GM10266 (cell line): ENCODE measurements around the gene SLC39A11.
"Not testable (repeated sequence)": the region's sequence is repeated elsewhere in the genome, so short reads cannot be mapped to it uniquely, and the experiment has no call there.

ENCODE experiments used
- DNase-seq: peaks from one replicate; pipeline ENCODE4 v3.0.0; 2012; ENCODE audit errors: extremely low spot score
- CTCF ChIP-seq: IDR thresholded peaks from 2 replicates; pipeline ENCODE4 v1.5.1; 2012; ENCODE audit warnings: mild to moderate bottlenecking, low read depth; ENCODE audit not compliant: control insufficient read depth, insufficient read depth; ENCODE audit errors: missing control alignments

The SLC39A11 gene

GRCh38 chr17:72995008-72995656 lies 97.4 kb downstream of the SLC39A11 start:
- TF ChIP-seq CTCF = no peak
- no peak for DNase-seq

- DNase-seq = not testable (repeated sequence)
Measured at GRCh38 chr17:72992783-72993467, 99.6 kb downstream of the SLC39A11 start.

- no peak for TF ChIP-seq CTCF
- DNase-seq = no peak
Measured at GRCh38 chr17:72991651-72992050, 100.8 kb downstream of the SLC39A11 start.

- TF ChIP-seq CTCF = no peak
- DNase-seq = no peak
Measured at GRCh38 chr17:72989074-72989610, 103.3 kb downstream of the SLC39A11 start.

- DNase-seq = no peak
Measured at GRCh38 chr17:72988451-72988850, 104.0 kb downstream of the SLC39A11 start.

GRCh38 chr17:72987166-72987565 lies 105.3 kb downstream of the SLC39A11 start:
- no peak for DNase-seq
- TF ChIP-seq CTCF = no peak

More at GRCh38 chr17:72988451-72988850, 104.0 kb downstream of the SLC39A11 start:
- no peak for TF ChIP-seq CTCF

- peak; percentile 63 for TF ChIP-seq CTCF
Measured at GRCh38 chr17:72985882-72986720, 106.4 kb downstream of the SLC39A11 start.

More at GRCh38 chr17:72985882-72986720, 106.4 kb downstream of the SLC39A11 start:
- peak; percentile 81 for DNase-seq
